HG02870 (cell line): ENCODE measurements around the gene FRS2.

Experiments
- ATAC-seq: cut with Tn5 transposase; IDR thresholded peaks from one replicate; pipeline ENCODE4 v1.9.1; 2021; ENCODE audit warnings: mild to moderate bottlenecking, moderate library complexity; ENCODE audit not compliant: unreplicated experiment

FRS2 gene

GRCh38 chr12:69459477-69459876 lies 10.7 kb upstream of the FRS2 start:
- no peak for ATAC-seq

- no peak for ATAC-seq
Measured at GRCh38 chr12:69464428-69464827, 5.8 kb upstream of the FRS2 start.

- ATAC-seq: no peak
Measured at GRCh38 chr12:69466867-69467266, 3.3 kb upstream of the FRS2 start.

GRCh38 chr12:69467366-69467765 lies 2.8 kb upstream of the FRS2 start:
- ATAC-seq: no peak

GRCh38 chr12:69468237-69469026 lies 1.8 kb upstream of the FRS2 start:
- ATAC-seq: no peak

- ATAC-seq: no peak
Measured at GRCh38 chr12:69469854-69470188, 367 bp upstream of the FRS2 start.

- no peak for ATAC-seq
Measured at GRCh38 chr12:69471076-69471430, 865 bp downstream of the FRS2 start.

- no peak for ATAC-seq
Measured at GRCh38 chr12:69471667-69472385, 1.6 kb downstream of the FRS2 start.

- no peak for ATAC-seq
Measured at GRCh38 chr12:69473262-69473661, 3.1 kb downstream of the FRS2 start.

GRCh38 chr12:69474456-69474855 lies 4.3 kb downstream of the FRS2 start:
- no peak for ATAC-seq

- ATAC-seq: no peak
Measured at GRCh38 chr12:69475237-69475975, 5.2 kb downstream of the FRS2 start.

- no peak for ATAC-seq
Measured at GRCh38 chr12:69476276-69477017, 6.3 kb downstream of the FRS2 start.

- no peak for ATAC-seq
Measured at GRCh38 chr12:69479675-69480074, 9.5 kb downstream of the FRS2 start.

GRCh38 chr12:69480698-69481097 lies 10.5 kb downstream of the FRS2 start:
- no peak for ATAC-seq

- ATAC-seq: no peak
Measured at GRCh38 chr12:69481133-69481532, 10.9 kb downstream of the FRS2 start.

- no peak for ATAC-seq
Measured at GRCh38 chr12:69483700-69484099, 13.5 kb downstream of the FRS2 start.

GRCh38 chr12:69484428-69484827 lies 14.2 kb downstream of the FRS2 start:
- no peak for ATAC-seq

- no peak for ATAC-seq
Measured at GRCh38 chr12:69490920-69491643, 20.9 kb downstream of the FRS2 start.

GRCh38 chr12:69492739-69493138 lies 22.6 kb downstream of the FRS2 start:
- no peak for ATAC-seq

- ATAC-seq: no peak
Measured at GRCh38 chr12:69495071-69495470, 24.9 kb downstream of the FRS2 start.
